CD14-positive monocyte (primary cell): ENCODE measurements around the gene PRAC1. TPM values are rescaled to one million over a fixed set of nuclear protein-coding genes. Genes with fewer than 3 reads are reported as not detected.

Experiments used
- DNase-seq, 3 donors: peaks; one replicate each; pipeline ENCODE4 v3.0.0-alpha.2; 2011 to 2022
- H2AFZ ChIP-seq: 2 replicates; pipeline ENCODE4 v1.6.0; 2012; ENCODE audit warnings: mild to moderate bottlenecking, low read depth, low read length, inconsistent platforms; ENCODE audit not compliant: insufficient read depth, poor library complexity, severe bottlenecking
- H3K27ac ChIP-seq, 2 donors: 1 replicate in 1 of 2; 2 replicates in 1 of 2; pipeline ENCODE4 v1.5.1; 2012 to 2013; ENCODE audit warnings: low read length in 2 of 2, control low read depth in 1 of 2, inconsistent platforms in 1 of 2, low read depth in 1 of 2, mild to moderate bottlenecking in 1 of 2
- H3K27me3 ChIP-seq, 2 donors: one replicate each; pipeline versions ENCODE4 v1.6.0 to v1.6.1; 2011 to 2013; ENCODE audit warnings: low read length in 2 of 2; ENCODE audit not compliant: control insufficient read depth in 2 of 2, insufficient read depth in 2 of 2
- H3K36me3 ChIP-seq, 2 donors: replicated peaks in 1 of 2; 1 replicate in 1 of 2; 2 replicates in 1 of 2; pipeline versions ENCODE4 v1.5.1 to v1.6.1; 2012 to 2013; ENCODE audit warnings: low read length in 2 of 2, control low read depth in 1 of 2, inconsistent platforms in 1 of 2, mild to moderate bottlenecking in 1 of 2; ENCODE audit not compliant: insufficient read depth in 2 of 2, control insufficient read depth in 1 of 2
- H3K4me1 ChIP-seq, 2 donors: 1 replicate in 1 of 2; 2 replicates in 1 of 2; pipeline versions ENCODE4 v1.5.1 to v1.6.1; 2012 to 2013; ENCODE audit warnings: low read length in 2 of 2, control low read depth in 1 of 2, inconsistent platforms in 1 of 2, mild to moderate bottlenecking in 1 of 2, moderate library complexity in 1 of 2; ENCODE audit not compliant: insufficient read depth in 2 of 2, control insufficient read depth in 1 of 2
- H3K4me2 ChIP-seq: replicated peaks from 2 replicates; pipeline ENCODE3; 2012; ENCODE audit warnings: low read length, moderate library complexity, mild to moderate bottlenecking; ENCODE audit not compliant: poor library complexity, severe bottlenecking; ENCODE audit errors: extremely low read depth
- H3K4me3 ChIP-seq, 3 experiments: fragments of 200-600 bp in 1 of 3; sonication (generic) in 1 of 3; replicated peaks in 1 of 3; 1 replicate in 2 of 3; 2 replicates in 1 of 3; pipeline ENCODE4 v1.5.1; 2011 to 2013; ENCODE audit warnings: low read length in 3 of 3, mild to moderate bottlenecking in 3 of 3, control low read depth in 2 of 3, low read depth in 2 of 3, inconsistent platforms in 1 of 3, moderate library complexity in 1 of 3
- H3K79me2 ChIP-seq: 2 replicates; pipeline ENCODE4 v1.6.0; 2012; ENCODE audit warnings: mild to moderate bottlenecking, control low read depth, inconsistent platforms, low read length, moderate library complexity; ENCODE audit not compliant: insufficient read depth
- H3K9ac ChIP-seq: 2 replicates; pipeline ENCODE4 v1.6.0; 2017; ENCODE audit warnings: low read length, mild to moderate bottlenecking; ENCODE audit not compliant: insufficient read depth, poor library complexity, severe bottlenecking
- H3K9me3 ChIP-seq, 2 donors: replicated peaks in 1 of 2; 1 replicate in 1 of 2; 2 replicates in 1 of 2; pipeline versions ENCODE4 v1.5.1 to v1.6.1; 2012 to 2013; ENCODE audit warnings: low read length in 2 of 2, control low read depth in 1 of 2; ENCODE audit not compliant: control insufficient read depth in 1 of 2, insufficient read depth in 1 of 2
- H4K20me1 ChIP-seq: 2 replicates; pipeline ENCODE4 v1.6.0; 2012; ENCODE audit warnings: mild to moderate bottlenecking, low read length, control low read depth, moderate library complexity; ENCODE audit not compliant: insufficient read depth
- H3K27ac Mint-ChIP-seq, 7 donors: one replicate each; pipeline ENCODE4 v1.8.0; 2020; ENCODE audit warnings: mild to moderate bottlenecking in 7 of 7, mixed read lengths in 7 of 7, moderate library complexity in 6 of 7, inconsistent platforms in 2 of 7
- H3K27me3 Mint-ChIP-seq, 3 donors: one replicate each; pipeline ENCODE4 v1.8.0; 2021 to 2022; ENCODE audit warnings: low read depth in 3 of 3, mild to moderate bottlenecking in 3 of 3, mixed read lengths in 3 of 3, moderate library complexity in 3 of 3, inconsistent platforms in 1 of 3
- H3K36me3 Mint-ChIP-seq, 2 donors: one replicate each; pipeline ENCODE4 v1.8.0; 2020; ENCODE audit warnings: mixed read lengths in 2 of 2, inconsistent platforms in 1 of 2, mild to moderate bottlenecking in 1 of 2
- H3K4me1 Mint-ChIP-seq: one replicate; pipeline ENCODE4 v1.8.0; 2020; ENCODE audit warnings: mild to moderate bottlenecking, mixed read lengths
- H3K4me3 Mint-ChIP-seq, 2 donors: one replicate each; pipeline ENCODE4 v1.8.0; 2020; ENCODE audit warnings: mild to moderate bottlenecking in 2 of 2, mixed read lengths in 2 of 2, moderate library complexity in 1 of 2
- H3K9me3 Mint-ChIP-seq, 7 donors: one replicate each; pipeline ENCODE4 v1.8.0; 2020 to 2022; ENCODE audit warnings: mixed read lengths in 7 of 7, mild to moderate bottlenecking in 6 of 7, moderate library complexity in 6 of 7, inconsistent platforms in 2 of 7
- CTCF ChIP-seq: fragments of 200-600 bp; IDR thresholded peaks from one replicate; pipeline ENCODE4 v1.8.0; 2022; ENCODE audit warnings: antibody characterized with exemption, mild to moderate bottlenecking
- WGBS: methylation state at CpG from one replicate; pipeline ENCODE4 v1.1.5; 2013; ENCODE audit warnings: missing lambda C conversion rate; ENCODE audit not compliant: insufficient coverage; 5-methylcytosine and 5-hydroxymethylcytosine counted together
- intact Hi-C, 2 donors: fragments of 100-400 bp; cut with micrococcal nuclease; formaldehyde crosslinking; loops; one replicate each; pipeline versions ENCODE4 v1.15.0 to v1.15.1; 2023
- polyA plus RNA-seq, 3 donors: library from polyadenylated mRNA; depleted of rRNA in 1 of 3; unstranded in 2 of 3; stranded (reverse) in 1 of 3; fragments of 300-500 nt in 2 of 3; fragments of >200 nt in 1 of 3; fragmentation: Illumina TruSeq in 2 of 3; gene quantifications; 1 replicate in 2 of 3; 2 replicates in 1 of 3; pipeline ENCODE4 v1.2.3, GENCODE V29; 2012 to 2021

PRAC1 gene
- polyA plus RNA-seq, 3 donors: not detected

- Histone ChIP-seq H3K79me2 (no peaks in the 10 kb centered on the region), H3K4me3 (no peak overlapping the region), H3K36me3 (no peaks in the 10 kb centered on the region), H3K27ac (no peak overlapping the region), H3K9me3 (peaks cover 0 to 52% of the 10 kb centered on the region in 2 donors), H3K4me2 (no peak overlapping the region), H3K9ac (no peak overlapping the region), H4K20me1 (no peaks in the 10 kb centered on the region), H3K4me1 (peaks cover 0 to 1% of the 10 kb centered on the region in 2 donors), H2AFZ (no peak overlapping the region), H3K27me3 (peaks cover 100% of the 10 kb centered on the region in 2 donors)
- H3K9me3 Mint-ChIP-seq: peaks cover 0 to 39% (median 11%) of the 10 kb centered on the region in 7 donors
- no peak for TF ChIP-seq CTCF
- H3K36me3 Mint-ChIP-seq: peaks cover 3 to 15% of the 10 kb centered on the region in 2 donors
- peaks cover 33% of the 10 kb centered on the region for H3K4me1 Mint-ChIP-seq
- no peak overlapping the region for H3K27ac Mint-ChIP-seq
- WGBS: 33% methylated on average over 1 of the region's 16 CpGs
- intact Hi-C loops: no loop called here
- no peak for DNase-seq
- peak overlapping the region in 1 of 2 donors; percentile 79 for H3K4me3 Mint-ChIP-seq
- H3K27me3 Mint-ChIP-seq: peaks cover 95 to 98% (median 96%) of the 10 kb centered on the region in 3 donors
These were observed 26.6 kb upstream of the PRAC1 start for GRCh38 chr17:48748718-48749566.

GRCh38 chr17:48747445-48748363 is 25.4 kb upstream of the PRAC1 start:
- no peak for TF ChIP-seq CTCF
- Mint-ChIP-seq H3K27ac (no peak overlapping the region), H3K4me1 (peaks cover 23% of the 10 kb centered on the region), H3K27me3 (peaks cover 95 to 98% (median 96%) of the 10 kb centered on the region in 3 donors), H3K4me3 (peak overlapping the region in 1 of 2 donors; percentile 59), H3K36me3 (peaks cover 3 to 10% of the 10 kb centered on the region in 2 donors), H3K9me3 (peaks cover 0 to 27% (median 5%) of the 10 kb centered on the region in 7 donors)
- H2AFZ ChIP-seq: no peak overlapping the region
- H4K20me1 ChIP-seq: no peaks in the 10 kb centered on the region
- no peaks in the 10 kb centered on the region for H3K36me3 ChIP-seq
- DNase-seq: no peak
- WGBS: 10% methylated on average over 25 of the region's 53 CpGs
- no peaks in the 10 kb centered on the region for H3K79me2 ChIP-seq
- intact Hi-C loops: no loop called here
- H3K4me2 ChIP-seq: no peak overlapping the region
- peaks cover 100% of the 10 kb centered on the region in 2 donors for H3K27me3 ChIP-seq
- no peak overlapping the region for H3K4me3 ChIP-seq
- H3K4me1 ChIP-seq: no peaks in the 10 kb centered on the region
- H3K27ac ChIP-seq: no peak overlapping the region
- peaks cover 0 to 51% of the 10 kb centered on the region in 2 donors for H3K9me3 ChIP-seq
- H3K9ac ChIP-seq: no peak overlapping the region
